GM23338 (cell line): ENCODE results near the gene SERPINB6. TPM values are rescaled to one million over a fixed set of nuclear protein-coding genes. Genes with fewer than 3 reads are reported as not detected.

Source experiments
- CTCF ChIP-seq, 2 experiments: fragments of 200-600 bp in 1 of 2; sonication (generic) in 1 of 2; conservative IDR thresholded peaks; 2 replicates each; pipeline versions ENCODE4 v1.5.1 to v1.6.1; 2016 to 2017; ENCODE audit warnings: antibody characterized with exemption in 2 of 2, low read depth in 2 of 2, mild to moderate bottlenecking in 2 of 2, moderate library complexity in 1 of 2
- NANOG ChIP-seq: IDR thresholded peaks from 2 replicates; pipeline ENCODE4 v1.6.1; 2016; ENCODE audit warnings: antibody characterized with exemption, borderline replicate concordance
- POLR2AphosphoS5 ChIP-seq: IDR thresholded peaks from 2 replicates; pipeline ENCODE4 v1.6.1; 2016; ENCODE audit warnings: antibody characterized with exemption, low read depth
- STAT1 ChIP-seq: IDR thresholded peaks from one replicate; pipeline ENCODE4 v1.6.1; 2016; ENCODE audit warnings: antibody characterized with exemption; ENCODE audit not compliant: unreplicated experiment
- ZNF331 ChIP-seq: fragments of 250-450 bp; sonication (Bioruptor Pico); IDR thresholded peaks from 2 replicates; pipeline ENCODE4 v1.5.0; 2020; ENCODE audit warnings: low read depth, mild to moderate bottlenecking, moderate library complexity
- polyA plus RNA-seq: library from polyadenylated mRNA; unstranded; fragments of >200 nt; fragmentation: Nextera tagmentation; extraction: Ambion mirVana; gene quantifications from 2 replicates; pipeline ENCODE4 v1.2.1, GENCODE V29; 2016
- total RNA-seq: library from RNA; depleted of rRNA; stranded (reverse); fragments of >200 nt; shearing (Covaris generic); gene quantifications from 2 replicates; pipeline ENCODE4 v1.2.3, GENCODE V29; 2014
- TF ChIP-seq, protein P1 (sequence below): fragments of 250-450 bp; sonication (Bioruptor Pico); IDR thresholded peaks from 2 replicates; pipeline ENCODE4 v1.5.0; 2020; ENCODE audit warnings: mild to moderate bottlenecking, moderate library complexity
- TF ChIP-seq, protein P2 (sequence below): IDR thresholded peaks from 2 replicates; pipeline ENCODE4 v1.6.1; 2016; ENCODE audit warnings: antibody characterized with exemption

SERPINB6 gene
- total and polyA plus RNA-seq, 2 experiments from 2014 or later: 25.9 to 38.5 TPM

- TF ChIP-seq, protein P1, sequence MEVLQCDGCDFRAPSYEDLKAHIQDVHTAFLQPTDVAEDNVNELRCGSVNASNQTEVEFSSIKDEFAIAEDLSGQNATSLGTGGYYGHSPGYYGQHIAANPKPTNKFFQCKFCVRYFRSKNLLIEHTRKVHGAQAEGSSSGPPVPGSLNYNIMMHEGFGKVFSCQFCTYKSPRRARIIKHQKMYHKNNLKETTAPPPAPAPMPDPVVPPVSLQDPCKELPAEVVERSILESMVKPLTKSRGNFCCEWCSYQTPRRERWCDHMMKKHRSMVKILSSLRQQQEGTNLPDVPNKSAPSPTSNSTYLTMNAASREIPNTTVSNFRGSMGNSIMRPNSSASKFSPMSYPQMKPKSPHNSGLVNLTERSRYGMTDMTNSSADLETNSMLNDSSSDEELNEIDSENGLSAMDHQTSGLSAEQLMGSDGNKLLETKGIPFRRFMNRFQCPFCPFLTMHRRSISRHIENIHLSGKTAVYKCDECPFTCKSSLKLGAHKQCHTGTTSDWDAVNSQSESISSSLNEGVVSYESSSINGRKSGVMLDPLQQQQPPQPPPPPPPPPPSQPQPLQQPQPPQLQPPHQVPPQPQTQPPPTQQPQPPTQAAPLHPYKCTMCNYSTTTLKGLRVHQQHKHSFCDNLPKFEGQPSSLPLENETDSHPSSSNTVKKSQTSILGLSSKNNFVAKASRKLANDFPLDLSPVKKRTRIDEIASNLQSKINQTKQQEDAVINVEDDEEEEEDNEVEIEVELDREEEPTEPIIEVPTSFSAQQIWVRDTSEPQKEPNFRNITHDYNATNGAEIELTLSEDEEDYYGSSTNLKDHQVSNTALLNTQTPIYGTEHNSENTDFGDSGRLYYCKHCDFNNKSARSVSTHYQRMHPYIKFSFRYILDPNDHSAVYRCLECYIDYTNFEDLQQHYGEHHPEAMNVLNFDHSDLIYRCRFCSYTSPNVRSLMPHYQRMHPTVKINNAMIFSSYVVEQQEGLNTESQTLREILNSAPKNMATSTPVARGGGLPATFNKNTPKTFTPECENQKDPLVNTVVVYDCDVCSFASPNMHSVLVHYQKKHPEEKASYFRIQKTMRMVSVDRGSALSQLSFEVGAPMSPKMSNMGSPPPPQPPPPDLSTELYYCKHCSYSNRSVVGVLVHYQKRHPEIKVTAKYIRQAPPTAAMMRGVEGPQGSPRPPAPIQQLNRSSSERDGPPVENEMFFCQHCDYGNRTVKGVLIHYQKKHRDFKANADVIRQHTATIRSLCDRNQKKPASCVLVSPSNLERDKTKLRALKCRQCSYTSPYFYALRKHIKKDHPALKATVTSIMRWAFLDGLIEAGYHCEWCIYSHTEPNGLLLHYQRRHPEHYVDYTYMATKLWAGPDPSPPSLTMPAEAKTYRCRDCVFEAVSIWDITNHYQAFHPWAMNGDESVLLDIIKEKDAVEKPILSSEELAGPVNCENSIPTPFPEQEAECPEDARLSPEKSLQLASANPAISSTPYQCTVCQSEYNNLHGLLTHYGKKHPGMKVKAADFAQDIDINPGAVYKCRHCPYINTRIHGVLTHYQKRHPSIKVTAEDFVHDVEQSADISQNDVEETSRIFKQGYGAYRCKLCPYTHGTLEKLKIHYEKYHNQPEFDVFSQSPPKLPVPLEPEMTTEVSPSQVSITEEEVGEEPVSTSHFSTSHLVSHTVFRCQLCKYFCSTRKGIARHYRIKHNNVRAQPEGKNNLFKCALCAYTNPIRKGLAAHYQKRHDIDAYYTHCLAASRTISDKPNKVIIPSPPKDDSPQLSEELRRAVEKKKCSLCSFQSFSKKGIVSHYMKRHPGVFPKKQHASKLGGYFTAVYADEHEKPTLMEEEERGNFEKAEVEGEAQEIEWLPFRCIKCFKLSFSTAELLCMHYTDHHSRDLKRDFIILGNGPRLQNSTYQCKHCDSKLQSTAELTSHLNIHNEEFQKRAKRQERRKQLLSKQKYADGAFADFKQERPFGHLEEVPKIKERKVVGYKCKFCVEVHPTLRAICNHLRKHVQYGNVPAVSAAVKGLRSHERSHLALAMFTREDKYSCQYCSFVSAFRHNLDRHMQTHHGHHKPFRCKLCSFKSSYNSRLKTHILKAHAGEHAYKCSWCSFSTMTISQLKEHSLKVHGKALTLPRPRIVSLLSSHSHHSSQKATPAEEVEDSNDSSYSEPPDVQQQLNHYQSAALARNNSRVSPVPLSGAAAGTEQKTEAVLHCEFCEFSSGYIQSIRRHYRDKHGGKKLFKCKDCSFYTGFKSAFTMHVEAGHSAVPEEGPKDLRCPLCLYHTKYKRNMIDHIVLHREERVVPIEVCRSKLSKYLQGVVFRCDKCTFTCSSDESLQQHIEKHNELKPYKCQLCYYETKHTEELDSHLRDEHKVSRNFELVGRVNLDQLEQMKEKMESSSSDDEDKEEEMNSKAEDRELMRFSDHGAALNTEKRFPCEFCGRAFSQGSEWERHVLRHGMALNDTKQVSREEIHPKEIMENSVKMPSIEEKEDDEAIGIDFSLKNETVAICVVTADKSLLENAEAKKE: no peak
- TF ChIP-seq NANOG: no peak
- TF ChIP-seq STAT1: no peak
- no peak for TF ChIP-seq ZNF331
- TF ChIP-seq, protein P2, sequence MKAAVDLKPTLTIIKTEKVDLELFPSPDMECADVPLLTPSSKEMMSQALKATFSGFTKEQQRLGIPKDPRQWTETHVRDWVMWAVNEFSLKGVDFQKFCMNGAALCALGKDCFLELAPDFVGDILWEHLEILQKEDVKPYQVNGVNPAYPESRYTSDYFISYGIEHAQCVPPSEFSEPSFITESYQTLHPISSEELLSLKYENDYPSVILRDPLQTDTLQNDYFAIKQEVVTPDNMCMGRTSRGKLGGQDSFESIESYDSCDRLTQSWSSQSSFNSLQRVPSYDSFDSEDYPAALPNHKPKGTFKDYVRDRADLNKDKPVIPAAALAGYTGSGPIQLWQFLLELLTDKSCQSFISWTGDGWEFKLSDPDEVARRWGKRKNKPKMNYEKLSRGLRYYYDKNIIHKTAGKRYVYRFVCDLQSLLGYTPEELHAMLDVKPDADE: no peak
- TF ChIP-seq CTCF (conservative IDR thresholded peaks at IDR 0.05; ENCODE audit: low read depth in 2 of 2): no peak
- no peak for TF ChIP-seq POLR2AphosphoS5
These were observed 11.2 kb upstream of the SERPINB6 start (continued) for GRCh38 chr6:2982426-2983117.
